Retinal pigment epithelial cell (primary cell): ENCODE measurements around the gene ABHD17C.
"Not testable (repeated sequence)": the region's sequence is repeated elsewhere in the genome, so short reads cannot be mapped to it uniquely, and the experiment has no call there.

Experiments used
- DNase-seq: peaks from one replicate; pipeline ENCODE4 v3.0.0-alpha.2; 2010; ENCODE audit warnings: low read depth
- H3K4me3 ChIP-seq: 2 replicates; pipeline ENCODE4 v1.5.1; 2011; ENCODE audit warnings: mild to moderate bottlenecking, low read length, control low read depth, moderate library complexity
- TF ChIP-seq, protein P1 (sequence below): conservative IDR thresholded peaks from 2 replicates; pipeline ENCODE4 v1.5.1; 2011; ENCODE audit warnings: low read depth, low read length, control low read depth, inconsistent platforms

Gene ABHD17C

DNA sequence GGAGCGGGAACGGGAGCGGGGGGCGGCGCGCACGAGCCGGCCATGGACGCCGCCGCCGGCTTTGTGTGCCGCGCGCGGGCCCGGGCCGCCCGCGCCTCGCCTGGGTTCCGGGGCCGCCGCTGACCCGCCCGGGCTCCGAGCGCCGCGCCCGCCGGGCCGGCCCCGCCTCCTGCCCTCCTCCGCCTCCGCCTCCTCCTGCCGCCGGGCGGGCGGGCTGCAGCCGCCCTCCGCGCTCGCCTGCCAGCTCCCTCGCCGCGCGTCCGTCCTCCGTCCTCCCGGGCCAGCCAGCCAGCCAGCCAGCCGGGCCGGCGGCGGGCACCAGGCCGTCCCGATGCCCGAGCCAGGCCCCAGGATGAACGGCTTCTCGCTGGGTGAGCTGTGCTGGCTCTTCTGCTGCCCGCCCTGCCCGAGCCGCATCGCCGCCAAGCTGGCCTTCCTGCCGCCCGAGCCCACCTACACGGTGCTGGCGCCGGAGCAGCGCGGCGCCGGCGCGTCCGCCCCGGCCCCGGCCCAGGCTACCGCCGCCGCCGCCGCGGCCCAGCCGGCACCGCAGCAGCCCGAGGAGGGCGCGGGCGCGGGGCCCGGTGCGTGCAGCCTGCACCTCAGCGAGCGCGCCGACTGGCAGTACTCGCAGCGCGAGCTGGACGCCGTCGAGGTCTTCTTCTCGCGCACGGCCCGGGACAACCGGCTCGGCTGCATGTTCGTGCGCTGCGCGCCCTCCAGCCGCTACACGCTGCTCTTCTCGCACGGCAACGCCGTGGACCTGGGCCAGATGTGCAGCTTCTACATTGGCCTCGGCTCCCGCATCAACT lies at the start of gene ABHD17C:
Gene ABHD17C, plus strand, starts transcription at position 212 of the 812 bp plus-strand sequence. Its CDS starts 120 bp downstream, at position 332.
- TF ChIP-seq, protein P1, sequence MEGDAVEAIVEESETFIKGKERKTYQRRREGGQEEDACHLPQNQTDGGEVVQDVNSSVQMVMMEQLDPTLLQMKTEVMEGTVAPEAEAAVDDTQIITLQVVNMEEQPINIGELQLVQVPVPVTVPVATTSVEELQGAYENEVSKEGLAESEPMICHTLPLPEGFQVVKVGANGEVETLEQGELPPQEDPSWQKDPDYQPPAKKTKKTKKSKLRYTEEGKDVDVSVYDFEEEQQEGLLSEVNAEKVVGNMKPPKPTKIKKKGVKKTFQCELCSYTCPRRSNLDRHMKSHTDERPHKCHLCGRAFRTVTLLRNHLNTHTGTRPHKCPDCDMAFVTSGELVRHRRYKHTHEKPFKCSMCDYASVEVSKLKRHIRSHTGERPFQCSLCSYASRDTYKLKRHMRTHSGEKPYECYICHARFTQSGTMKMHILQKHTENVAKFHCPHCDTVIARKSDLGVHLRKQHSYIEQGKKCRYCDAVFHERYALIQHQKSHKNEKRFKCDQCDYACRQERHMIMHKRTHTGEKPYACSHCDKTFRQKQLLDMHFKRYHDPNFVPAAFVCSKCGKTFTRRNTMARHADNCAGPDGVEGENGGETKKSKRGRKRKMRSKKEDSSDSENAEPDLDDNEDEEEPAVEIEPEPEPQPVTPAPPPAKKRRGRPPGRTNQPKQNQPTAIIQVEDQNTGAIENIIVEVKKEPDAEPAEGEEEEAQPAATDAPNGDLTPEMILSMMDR = no peak
- no peak for DNase-seq
- H3K4me3 ChIP-seq = peak within 1 kb of the TSS; percentile 66

DNA sequence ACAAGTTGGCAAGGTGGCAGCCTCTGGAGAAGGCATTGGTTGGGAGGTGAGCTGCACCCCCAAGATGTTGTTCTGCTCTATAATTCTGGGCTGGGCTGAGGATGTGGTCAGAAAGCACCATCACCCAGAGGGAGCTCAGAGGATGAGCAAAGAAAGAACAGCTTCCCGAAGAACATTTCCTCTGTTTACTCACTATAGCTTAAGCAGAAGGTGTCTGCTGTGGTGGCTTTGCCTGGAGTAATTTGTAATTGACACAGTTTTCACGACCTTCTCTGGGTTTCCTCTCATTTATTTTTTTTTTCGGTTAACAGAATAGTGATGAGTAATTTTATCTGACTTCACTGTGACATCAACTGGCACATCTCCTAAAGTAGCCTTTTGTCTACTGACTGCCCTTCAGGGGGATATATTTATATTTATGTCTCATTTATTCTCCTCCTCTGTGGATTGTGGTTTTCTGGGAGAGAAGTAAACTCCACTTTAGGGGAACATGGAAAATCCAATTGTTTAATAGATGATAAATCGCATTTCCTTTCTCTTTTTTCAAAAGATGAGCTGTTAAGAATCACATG lies 49.5 kb upstream of the ABHD17C start:
- no peak for DNase-seq
- H3K4me3 ChIP-seq = no peak overlapping the region
- TF ChIP-seq, protein P1 = no peak

DNA sequence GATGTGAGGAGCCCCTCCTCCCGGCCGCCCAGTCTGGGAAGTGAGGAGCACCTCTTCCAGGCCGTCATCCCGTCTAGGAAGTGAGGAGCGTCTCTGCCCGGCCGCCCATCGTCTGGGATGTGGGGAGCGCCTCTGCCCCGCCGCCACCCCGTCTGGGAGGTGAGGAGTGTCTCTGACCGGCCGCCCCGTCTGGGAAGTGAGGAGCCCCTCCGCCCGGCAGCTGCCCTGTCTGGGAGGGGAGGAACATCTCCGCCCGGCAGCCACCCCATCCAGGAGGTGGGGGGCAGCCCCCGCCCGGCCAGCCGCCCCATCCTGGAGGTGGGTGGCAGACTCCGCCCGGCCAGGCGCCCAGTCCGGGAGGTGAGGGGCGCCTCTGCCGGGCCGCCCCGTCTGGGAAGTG lies 47.7 kb upstream of the ABHD17C start:
- DNase-seq = not testable (repeated sequence)

DNA sequence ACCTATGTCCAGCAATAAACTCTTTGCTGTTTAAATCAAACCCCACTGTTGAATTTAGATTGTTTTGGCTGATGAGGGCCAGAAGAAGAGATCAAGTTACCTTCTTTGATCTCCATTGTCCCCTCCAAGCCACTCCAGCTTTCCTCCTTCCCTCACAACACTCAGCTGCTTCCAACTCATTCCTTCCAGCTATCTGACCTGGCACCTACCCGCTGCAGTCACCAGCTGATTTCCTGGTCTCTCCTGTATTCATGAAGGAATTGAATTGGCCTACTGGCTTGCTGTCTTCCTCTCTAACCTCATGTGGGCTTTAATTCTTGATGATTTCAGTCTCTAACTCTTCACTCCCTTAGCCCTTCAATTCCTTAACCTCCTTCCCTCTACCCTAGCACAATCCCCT lies 40.8 kb upstream of the ABHD17C start:
- TF ChIP-seq, protein P1 = no peak
- no peak for DNase-seq

More for the DNA sequence above, 47.7 kb upstream of the ABHD17C start:
- not testable (repeated sequence) for H3K4me3 ChIP-seq

DNA sequence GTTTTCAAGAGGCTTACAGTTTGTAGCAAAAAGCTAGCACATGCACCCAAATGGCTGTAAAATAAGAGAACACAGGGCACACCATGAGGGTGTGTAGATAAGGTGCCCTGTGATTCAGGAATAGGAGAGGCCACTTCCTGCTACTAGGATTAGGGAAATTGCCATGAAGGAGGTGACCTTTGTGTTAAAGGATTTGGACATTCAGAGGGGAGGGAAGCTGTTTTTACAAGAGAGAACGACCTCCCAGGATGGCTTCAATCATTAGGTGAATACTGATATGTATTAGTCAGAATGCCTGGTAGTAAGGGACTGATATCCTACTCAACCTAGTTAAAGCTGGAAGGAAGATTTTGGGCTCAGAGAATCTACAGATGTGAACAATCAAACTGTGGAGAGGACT lies 35.7 kb upstream of the ABHD17C start:
- TF ChIP-seq, protein P1 = no peak
- DNase-seq = no peak
- H3K4me3 ChIP-seq = no peak overlapping the region

More for the DNA sequence above, 40.8 kb upstream of the ABHD17C start:
- H3K4me3 ChIP-seq = no peak overlapping the region

DNA sequence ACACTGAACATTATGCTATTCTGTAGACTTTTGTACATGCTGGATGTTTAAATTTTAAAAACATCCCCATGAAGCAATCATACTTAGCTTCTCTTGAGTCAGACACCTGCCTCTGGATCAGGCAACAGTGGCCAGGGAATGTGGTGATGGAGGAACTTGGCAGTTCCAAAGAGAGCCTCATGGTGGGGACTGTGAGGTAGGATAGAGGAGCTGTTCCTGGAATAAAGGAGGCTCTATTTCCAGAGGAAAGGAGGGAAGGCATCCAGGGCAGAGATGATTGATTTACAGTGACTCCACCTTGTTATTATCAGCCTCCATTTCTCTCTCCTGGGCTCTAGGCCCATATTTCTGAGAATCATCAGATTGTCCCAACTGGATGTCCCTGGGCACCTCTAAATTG lies 35.0 kb upstream of the ABHD17C start:
- H3K4me3 ChIP-seq = no peak overlapping the region
- peak; percentile 2 for DNase-seq
- TF ChIP-seq, protein P1 = peak; percentile 74

DNA sequence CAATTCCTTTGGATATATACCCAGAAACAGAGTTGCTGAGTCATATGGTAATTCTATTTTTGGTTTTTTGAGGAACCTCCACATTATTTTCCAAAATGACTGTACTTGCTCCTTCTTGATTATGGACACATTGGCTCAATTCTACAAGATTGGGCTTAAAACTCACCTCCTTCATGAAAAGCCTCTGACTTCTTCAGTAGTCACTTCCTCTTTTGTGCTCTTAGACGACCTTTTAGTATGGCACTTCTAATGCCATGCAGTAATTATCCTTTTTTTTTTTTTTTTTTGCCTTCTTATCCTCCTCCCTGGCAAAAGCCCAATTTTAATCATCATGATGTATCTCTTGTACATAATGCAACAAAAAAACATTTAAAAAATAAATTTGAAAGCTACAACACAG lies 33.0 kb upstream of the ABHD17C start:
- no peak for DNase-seq
- no peak overlapping the region for H3K4me3 ChIP-seq

More for the DNA sequence above, 33.0 kb upstream of the ABHD17C start:
- TF ChIP-seq, protein P1 = no peak
